ENCODE measurements around the gene NKX6-2. TPM values are rescaled to one million over a fixed set of nuclear protein-coding genes. Genes with fewer than 3 reads are reported as not detected.
A peak's percentile ranks its signal among the peaks of the same experiment; 100 is the strongest.
"Not testable (repeated sequence)": the region's sequence is repeated elsewhere in the genome, so short reads cannot be mapped to it uniquely, and the experiment has no call there.

NKX6-2 gene
- polyA plus RNA-seq, 1 donor = 1.7 TPM

DNA sequence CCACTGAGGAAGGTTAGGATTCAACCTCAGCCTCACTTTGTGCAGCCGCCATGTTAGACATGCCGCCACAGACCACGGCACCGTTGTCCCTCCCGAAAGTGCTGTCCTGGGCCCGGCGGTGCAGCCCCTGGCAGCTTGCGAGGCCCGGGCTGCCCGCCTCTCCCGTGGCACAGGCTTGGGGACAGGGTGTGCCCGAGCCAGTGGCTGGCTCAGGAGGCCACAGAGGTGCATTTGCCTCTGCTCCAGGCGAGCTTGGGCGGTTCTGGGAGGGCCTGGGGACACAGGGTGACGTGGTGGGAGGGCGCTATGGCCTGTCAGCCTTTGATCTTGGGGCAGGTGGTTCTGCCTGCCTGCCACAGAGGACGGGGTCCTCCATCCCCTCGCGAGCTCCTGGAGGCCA is 41.1 kb downstream of the NKX6-2 start:
- no CpG with 5 or more reads among the region's 19 CpGs for WGBS (ENCODE audit: insufficient coverage, low lambda C conversion rate)
- H3K27ac ChIP-seq (ENCODE audit: low read length) = no peak overlapping the region
- no peak for DNase-seq
- H3K4me1 ChIP-seq (ENCODE audit: control insufficient read depth, insufficient read depth, low read length) = no peaks in the 10 kb centered on the region
- no peak overlapping the region for H3K4me3 ChIP-seq (ENCODE audit: low read length)
- no peaks in the 10 kb centered on the region for H3K27me3 ChIP-seq (ENCODE audit: control insufficient read depth, insufficient read depth, low read length)
- no peaks in the 10 kb centered on the region for H3K9me3 ChIP-seq (ENCODE audit: control insufficient read depth, low read depth, low read length)
- peaks cover 9% of the 10 kb centered on the region for H3K36me3 ChIP-seq (ENCODE audit: control insufficient read depth, insufficient read depth, low read length)

- no peak for DNase-seq
- no CpG with 5 or more reads among the region's 18 CpGs for WGBS (ENCODE audit: insufficient coverage, low lambda C conversion rate)
- Histone ChIP-seq H3K27ac (ENCODE audit: low read length) (no peak overlapping the region), H3K4me1 (ENCODE audit: control insufficient read depth, insufficient read depth, low read length) (no peaks in the 10 kb centered on the region), H3K9me3 (ENCODE audit: control insufficient read depth, low read depth, low read length) (peaks cover under 1% of the 10 kb centered on the region), H3K4me3 (ENCODE audit: low read length) (no peak overlapping the region), H3K27me3 (ENCODE audit: control insufficient read depth, insufficient read depth, low read length) (no peaks in the 10 kb centered on the region), H3K36me3 (ENCODE audit: control insufficient read depth, insufficient read depth, low read length) (peaks cover 3% of the 10 kb centered on the region)
These were observed 41.9 kb downstream of the NKX6-2 start for GRCh38 chr10:132743925-132744490.

DNA sequence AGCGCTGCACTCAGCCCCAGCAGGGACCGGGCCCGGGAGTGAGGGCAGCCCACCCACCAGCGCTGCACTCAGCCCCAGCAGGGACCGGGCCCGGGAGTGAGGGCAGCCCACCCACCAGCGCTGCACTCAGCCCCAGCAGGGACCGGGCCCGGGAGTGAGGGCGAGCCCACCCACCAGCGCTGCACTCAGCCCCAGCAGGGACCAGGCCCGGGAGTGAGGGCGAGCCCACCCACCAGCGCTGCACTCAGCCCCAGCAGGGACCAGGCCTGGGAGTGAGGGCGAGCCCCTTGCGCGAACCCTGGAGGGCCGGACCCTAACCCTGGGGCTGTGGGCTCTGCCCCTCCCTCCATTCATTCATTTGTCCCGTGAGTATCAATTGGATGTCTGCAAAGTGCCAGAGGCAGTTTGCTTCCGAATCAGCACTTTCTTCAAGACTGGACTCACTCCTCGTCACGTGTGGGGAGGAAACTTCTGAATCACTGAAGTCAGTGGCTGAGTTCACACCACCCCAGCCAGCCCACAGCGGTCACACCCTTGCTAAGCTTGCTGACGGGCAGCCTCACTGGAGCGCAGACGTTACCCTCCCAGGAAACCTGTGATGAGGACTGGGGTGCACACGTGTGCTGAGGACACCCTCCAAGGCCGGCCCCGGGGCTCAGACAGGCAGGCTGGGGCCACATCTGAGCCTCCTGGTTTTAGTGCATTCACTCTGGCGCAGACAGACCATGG is 42.6 kb downstream of the NKX6-2 start:
- peak in 1 of 2 donors; percentile 15 for DNase-seq
- H3K9me3 ChIP-seq (ENCODE audit: control insufficient read depth, low read depth, low read length); H3K36me3 ChIP-seq (ENCODE audit: control insufficient read depth, insufficient read depth, low read length); H3K4me1 ChIP-seq (ENCODE audit: control insufficient read depth, insufficient read depth, low read length); H3K27ac ChIP-seq (ENCODE audit: low read length); H3K27me3 ChIP-seq (ENCODE audit: control insufficient read depth, insufficient read depth, low read length); H3K4me3 ChIP-seq (ENCODE audit: low read length): not testable (repeated sequence)
- no CpG with 5 or more reads among the region's 30 CpGs for WGBS (ENCODE audit: insufficient coverage, low lambda C conversion rate)

GRCh38 chr10:132742837-132743194 is 43.1 kb downstream of the NKX6-2 start:
- WGBS (ENCODE audit: insufficient coverage, low lambda C conversion rate) = 100% methylated on average over 1 of the region's 12 CpGs
- no peak for DNase-seq
- Histone ChIP-seq H3K9me3 (ENCODE audit: control insufficient read depth, low read depth, low read length) (peaks cover 3% of the 10 kb centered on the region), H3K4me3 (ENCODE audit: low read length) (no peak overlapping the region), H3K27ac (ENCODE audit: low read length) (no peak overlapping the region), H3K27me3 (ENCODE audit: control insufficient read depth, insufficient read depth, low read length) (no peaks in the 10 kb centered on the region), H3K36me3 (ENCODE audit: control insufficient read depth, insufficient read depth, low read length) (peaks cover 3% of the 10 kb centered on the region), H3K4me1 (ENCODE audit: control insufficient read depth, insufficient read depth, low read length) (no peaks in the 10 kb centered on the region)

- Histone ChIP-seq H3K4me3 (ENCODE audit: low read length) (no peak overlapping the region), H3K4me1 (ENCODE audit: control insufficient read depth, insufficient read depth, low read length) (no peaks in the 10 kb centered on the region), H3K9me3 (ENCODE audit: control insufficient read depth, low read depth, low read length) (peaks cover 3% of the 10 kb centered on the region), H3K27me3 (ENCODE audit: control insufficient read depth, insufficient read depth, low read length) (no peaks in the 10 kb centered on the region), H3K36me3 (ENCODE audit: control insufficient read depth, insufficient read depth, low read length) (peaks cover 3% of the 10 kb centered on the region), H3K27ac (ENCODE audit: low read length) (no peak overlapping the region)
- 70% methylated on average over 2 of the region's 27 CpGs for WGBS (ENCODE audit: insufficient coverage, low lambda C conversion rate)
- no peak for DNase-seq
These were observed 43.6 kb downstream of the NKX6-2 start for GRCh38 chr10:132742167-132742836.

- WGBS (ENCODE audit: insufficient coverage, low lambda C conversion rate) = 17% methylated on average over 1 of the region's 6 CpGs
- H3K27me3 ChIP-seq (ENCODE audit: control insufficient read depth, insufficient read depth, low read length) = no peaks in the 10 kb centered on the region
- peaks cover 3% of the 10 kb centered on the region for H3K36me3 ChIP-seq (ENCODE audit: control insufficient read depth, insufficient read depth, low read length)
- H3K27ac ChIP-seq (ENCODE audit: low read length) = no peak overlapping the region
- peaks cover 3% of the 10 kb centered on the region for H3K9me3 ChIP-seq (ENCODE audit: control insufficient read depth, low read depth, low read length)
- H3K4me1 ChIP-seq (ENCODE audit: control insufficient read depth, insufficient read depth, low read length) = no peaks in the 10 kb centered on the region
- DNase-seq = peak; percentile 27 to 61
- no peak overlapping the region for H3K4me3 ChIP-seq (ENCODE audit: low read length)
These were observed 45.4 kb downstream of the NKX6-2 start for GRCh38 chr10:132740588-132740987.

DNA sequence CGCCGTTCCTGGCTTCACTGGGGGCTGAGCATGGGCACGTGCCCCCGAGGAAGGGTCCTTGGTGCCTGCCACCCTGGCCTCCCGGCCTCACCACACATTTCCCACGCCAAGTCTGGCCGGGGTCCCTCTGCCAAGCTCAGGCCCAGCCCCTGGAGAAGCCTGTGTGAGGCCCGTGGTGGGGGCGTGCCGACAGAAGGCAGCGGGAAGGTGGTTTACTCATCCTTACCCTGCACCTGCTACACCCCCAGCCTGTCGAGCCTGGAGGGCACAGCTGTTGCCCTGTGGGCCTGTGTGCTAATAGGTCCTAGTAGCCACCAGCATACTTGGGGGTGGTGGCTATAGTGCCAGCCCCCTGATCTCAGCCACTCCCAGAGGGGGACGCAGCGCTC is 46.7 kb downstream of the NKX6-2 start:
- DNase-seq = no peak
- no CpG with 5 or more reads among the region's 14 CpGs for WGBS (ENCODE audit: insufficient coverage, low lambda C conversion rate)
- no peaks in the 10 kb centered on the region for H3K4me1 ChIP-seq (ENCODE audit: control insufficient read depth, insufficient read depth, low read length)

GRCh38 chr10:132738454-132739224 is 47.3 kb downstream of the NKX6-2 start:
- no peaks in the 10 kb centered on the region for H3K4me1 ChIP-seq (ENCODE audit: control insufficient read depth, insufficient read depth, low read length)
- H3K9me3 ChIP-seq (ENCODE audit: control insufficient read depth, low read depth, low read length) = peaks cover 3% of the 10 kb centered on the region
- H3K4me3 ChIP-seq (ENCODE audit: low read length) = no peak overlapping the region
- no peak for DNase-seq
- H3K27ac ChIP-seq (ENCODE audit: low read length) = no peak overlapping the region
- no peaks in the 10 kb centered on the region for H3K27me3 ChIP-seq (ENCODE audit: control insufficient read depth, insufficient read depth, low read length)
- WGBS (ENCODE audit: insufficient coverage, low lambda C conversion rate) = no CpG with 5 or more reads among the region's 25 CpGs
- H3K36me3 ChIP-seq (ENCODE audit: control insufficient read depth, insufficient read depth, low read length) = peaks cover 11% of the 10 kb centered on the region

More for the DNA sequence above, 46.7 kb downstream of the NKX6-2 start:
- Histone ChIP-seq H3K27me3 (ENCODE audit: control insufficient read depth, insufficient read depth, low read length) (no peaks in the 10 kb centered on the region), H3K27ac (ENCODE audit: low read length) (no peak overlapping the region), H3K36me3 (ENCODE audit: control insufficient read depth, insufficient read depth, low read length) (peaks cover 8% of the 10 kb centered on the region), H3K4me3 (ENCODE audit: low read length) (no peak overlapping the region), H3K9me3 (ENCODE audit: control insufficient read depth, low read depth, low read length) (peaks cover 3% of the 10 kb centered on the region)

- H3K27me3 ChIP-seq (ENCODE audit: control insufficient read depth, insufficient read depth, low read length) = no peaks in the 10 kb centered on the region
- peaks cover 11% of the 10 kb centered on the region for H3K36me3 ChIP-seq (ENCODE audit: control insufficient read depth, insufficient read depth, low read length)
- WGBS (ENCODE audit: insufficient coverage, low lambda C conversion rate) = 100% methylated on average over 1 of the region's 16 CpGs
These were observed 48.4 kb downstream of the NKX6-2 start for GRCh38 chr10:132737390-132738048.

DNA sequence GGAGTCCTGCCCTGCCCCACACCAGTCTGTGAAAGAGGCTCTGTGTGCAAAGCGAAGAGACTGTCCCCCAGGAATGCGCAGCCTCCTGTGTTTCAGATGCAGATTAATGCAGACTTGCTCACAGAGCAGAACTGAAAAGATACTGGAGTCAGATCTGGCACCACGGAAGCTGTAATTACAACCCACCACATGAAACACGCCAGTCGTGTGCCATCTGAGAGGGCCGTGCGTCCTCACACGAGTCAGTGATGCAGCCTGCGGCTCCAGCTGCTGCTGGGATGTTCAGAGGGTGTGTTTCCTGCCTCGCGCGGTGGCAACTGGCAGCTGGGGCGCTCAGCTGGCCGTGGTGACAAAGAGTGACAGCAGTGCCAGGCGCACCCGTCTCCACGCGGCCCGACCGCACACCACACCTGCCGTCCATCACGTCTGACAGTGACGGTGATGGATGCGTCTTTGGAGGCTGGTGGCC is 50.0 kb downstream of the NKX6-2 start:
- Histone ChIP-seq H3K27me3 (ENCODE audit: control insufficient read depth, insufficient read depth, low read length) (no peaks in the 10 kb centered on the region), H3K4me1 (ENCODE audit: control insufficient read depth, insufficient read depth, low read length) (no peaks in the 10 kb centered on the region), H3K36me3 (ENCODE audit: control insufficient read depth, insufficient read depth, low read length) (peaks cover 11% of the 10 kb centered on the region)

More at GRCh38 chr10:132737390-132738048, 48.4 kb downstream of the NKX6-2 start:
- peaks cover 3% of the 10 kb centered on the region for H3K9me3 ChIP-seq (ENCODE audit: control insufficient read depth, low read depth, low read length)
- H3K27ac ChIP-seq (ENCODE audit: low read length) = no peak overlapping the region
- H3K4me1 ChIP-seq (ENCODE audit: control insufficient read depth, insufficient read depth, low read length) = no peaks in the 10 kb centered on the region
- H3K4me3 ChIP-seq (ENCODE audit: low read length) = no peak overlapping the region
- DNase-seq = no peak

More for the DNA sequence above, 50.0 kb downstream of the NKX6-2 start:
- Histone ChIP-seq H3K9me3 (ENCODE audit: control insufficient read depth, low read depth, low read length) (peaks cover 3% of the 10 kb centered on the region), H3K27ac (ENCODE audit: low read length) (no peak overlapping the region), H3K4me3 (ENCODE audit: low read length) (no peak overlapping the region)
- DNase-seq = no peak
- no CpG with 5 or more reads among the region's 24 CpGs for WGBS (ENCODE audit: insufficient coverage, low lambda C conversion rate)

All from large intestine (tissue), 3 donors.